ENCODE measurements around the gene RNF166. TPM values are rescaled to one million over a fixed set of nuclear protein-coding genes. Genes with fewer than 3 reads are reported as not detected.

The RNF166 gene
- total RNA-seq, 1 donor from 2014 or later = 50.6 TPM

DNA sequence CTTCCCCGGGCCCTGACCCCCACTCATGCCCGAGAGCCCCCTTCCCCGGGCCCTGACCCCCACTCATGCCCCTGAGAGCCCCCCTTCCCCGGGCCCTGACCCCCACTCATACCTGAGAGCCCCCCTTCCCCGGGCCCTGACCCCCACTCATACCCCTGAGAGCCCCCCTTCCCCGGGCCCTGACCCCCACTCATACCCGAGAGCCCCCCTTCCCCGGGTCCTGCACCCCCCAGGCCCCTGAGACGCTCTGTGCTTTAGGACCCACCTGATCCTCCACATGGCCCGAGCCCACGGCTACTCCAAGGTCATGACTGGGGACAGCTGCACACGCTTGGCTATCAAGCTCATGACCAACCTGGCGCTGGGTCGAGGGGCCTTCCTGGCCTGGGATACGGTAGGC is 6.8 kb upstream of the RNF166 start:
- no peaks in the 10 kb centered on the region for H3K27me3 ChIP-seq
- DNase-seq (no peak), ATAC-seq (no peak)
- no peak overlapping the region for H3K27ac ChIP-seq
- H3K36me3 ChIP-seq = peaks cover 47% of the 10 kb centered on the region
- no peaks in the 10 kb centered on the region for H3K4me1 ChIP-seq
- TF ChIP-seq, protein P1, sequence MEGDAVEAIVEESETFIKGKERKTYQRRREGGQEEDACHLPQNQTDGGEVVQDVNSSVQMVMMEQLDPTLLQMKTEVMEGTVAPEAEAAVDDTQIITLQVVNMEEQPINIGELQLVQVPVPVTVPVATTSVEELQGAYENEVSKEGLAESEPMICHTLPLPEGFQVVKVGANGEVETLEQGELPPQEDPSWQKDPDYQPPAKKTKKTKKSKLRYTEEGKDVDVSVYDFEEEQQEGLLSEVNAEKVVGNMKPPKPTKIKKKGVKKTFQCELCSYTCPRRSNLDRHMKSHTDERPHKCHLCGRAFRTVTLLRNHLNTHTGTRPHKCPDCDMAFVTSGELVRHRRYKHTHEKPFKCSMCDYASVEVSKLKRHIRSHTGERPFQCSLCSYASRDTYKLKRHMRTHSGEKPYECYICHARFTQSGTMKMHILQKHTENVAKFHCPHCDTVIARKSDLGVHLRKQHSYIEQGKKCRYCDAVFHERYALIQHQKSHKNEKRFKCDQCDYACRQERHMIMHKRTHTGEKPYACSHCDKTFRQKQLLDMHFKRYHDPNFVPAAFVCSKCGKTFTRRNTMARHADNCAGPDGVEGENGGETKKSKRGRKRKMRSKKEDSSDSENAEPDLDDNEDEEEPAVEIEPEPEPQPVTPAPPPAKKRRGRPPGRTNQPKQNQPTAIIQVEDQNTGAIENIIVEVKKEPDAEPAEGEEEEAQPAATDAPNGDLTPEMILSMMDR (IDR thresholded peaks at IDR 0.05) = no peak
- no peak overlapping the region for H3K4me3 ChIP-seq
- no peaks in the 10 kb centered on the region for H3K9me3 ChIP-seq
- intact Hi-C loops (cut with DNase I) = no loop called here

DNA sequence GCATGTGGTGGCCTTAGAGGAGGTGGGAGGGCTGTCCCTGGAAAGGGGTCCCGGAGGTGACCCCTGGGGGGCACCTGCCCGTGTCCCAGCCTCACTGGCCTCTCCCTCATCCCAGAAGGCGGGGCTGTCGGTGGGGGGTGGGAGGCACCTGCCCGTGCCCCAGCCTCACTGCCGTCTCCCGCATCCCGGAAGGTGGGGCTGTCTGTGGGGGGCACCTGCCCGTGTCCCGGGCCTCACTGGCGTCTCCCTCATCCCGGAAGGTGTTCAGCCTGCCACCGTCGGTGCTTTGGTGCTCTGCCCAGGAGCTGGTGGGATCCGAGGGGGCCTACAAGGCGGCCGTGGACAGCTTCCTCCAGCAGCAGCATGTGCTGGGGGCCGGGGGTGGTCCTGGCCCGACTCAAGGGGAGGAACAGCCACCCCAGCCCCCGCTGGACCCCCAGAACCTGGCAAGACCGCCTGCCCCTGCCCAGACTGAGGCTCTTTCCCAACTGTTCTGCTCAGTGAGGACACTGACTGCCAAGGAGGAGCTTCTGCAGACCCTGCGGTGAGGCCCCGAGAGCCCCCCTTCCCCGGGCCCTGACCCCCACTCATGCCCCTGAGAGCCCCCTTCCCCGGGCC is 6.3 kb upstream of the RNF166 start:
- H3K4me1 ChIP-seq = peaks cover 3% of the 10 kb centered on the region
- DNase-seq = no peak
- H3K9me3 ChIP-seq = no peaks in the 10 kb centered on the region
- ATAC-seq = no peak
- intact Hi-C loops (cut with DNase I) = no loop called here
- H3K4me3 ChIP-seq = no peak overlapping the region
- TF ChIP-seq, protein P1 (IDR thresholded peaks at IDR 0.05) = no peak
- no peak overlapping the region for H3K27ac ChIP-seq
- H3K27me3 ChIP-seq = no peaks in the 10 kb centered on the region
- H3K36me3 ChIP-seq = peaks cover 41% of the 10 kb centered on the region

DNA sequence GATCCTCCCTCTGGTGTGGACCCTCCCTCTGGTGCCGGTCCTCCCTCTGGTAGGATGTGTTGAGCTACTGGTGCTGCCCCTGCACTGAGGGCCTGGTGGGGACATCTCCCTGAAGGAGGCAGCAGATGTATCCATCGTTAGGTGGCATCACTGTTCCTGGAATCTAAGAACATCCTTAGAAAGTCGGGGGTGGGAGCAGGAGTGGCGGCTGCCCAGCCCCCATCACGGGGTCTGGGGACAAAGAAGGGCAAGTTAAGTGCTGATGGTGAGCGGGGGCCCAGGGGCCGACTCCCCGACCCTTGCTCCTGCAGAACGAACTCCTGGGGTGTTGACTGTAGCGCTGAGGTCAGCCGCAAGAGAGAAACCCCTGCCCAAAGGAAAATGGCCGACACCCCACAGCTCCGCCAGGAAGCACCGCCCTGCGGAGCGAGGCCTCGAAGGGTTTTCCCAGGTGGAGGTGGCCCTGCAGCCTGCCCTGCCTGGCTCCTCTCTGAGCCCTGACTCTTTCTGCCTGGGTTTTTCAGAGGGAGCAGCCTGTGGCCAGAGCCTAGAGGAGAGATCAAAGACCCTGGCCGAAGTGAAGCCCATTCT is 5.6 kb upstream of the RNF166 start:
- Histone ChIP-seq H3K4me3 (no peak overlapping the region), H3K4me1 (peaks cover 9% of the 10 kb centered on the region), H3K9me3 (no peaks in the 10 kb centered on the region), H3K27ac (no peak overlapping the region), H3K36me3 (peaks cover 34% of the 10 kb centered on the region), H3K27me3 (no peaks in the 10 kb centered on the region)
- no peak for DNase-seq
- TF ChIP-seq, protein P1 (IDR thresholded peaks at IDR 0.05) = no peak
- no peak for ATAC-seq
- intact Hi-C loops (cut with DNase I) = no loop called here

DNA sequence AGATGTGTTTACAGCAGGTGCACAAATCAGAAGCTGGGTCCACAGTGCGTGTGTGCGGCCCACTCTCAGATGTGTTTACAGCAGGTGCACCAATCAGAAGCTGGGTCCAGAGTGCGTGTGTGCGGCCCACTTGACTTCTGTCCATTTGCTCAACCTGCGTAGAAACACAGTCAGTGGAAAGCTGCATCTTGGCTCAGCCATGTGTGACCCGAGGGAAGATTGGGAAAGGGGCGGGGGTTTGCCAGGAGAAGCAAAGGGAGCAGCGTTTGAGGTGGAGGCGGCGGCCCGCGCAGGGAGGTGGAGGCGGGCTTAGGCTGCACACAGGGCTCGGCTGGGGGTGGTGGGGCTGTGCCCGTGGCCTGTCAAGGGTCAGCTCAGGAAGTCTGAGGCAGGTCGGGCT is 4.3 kb upstream of the RNF166 start:
- Histone ChIP-seq H3K27me3 (no peaks in the 10 kb centered on the region), H3K36me3 (peaks cover 22% of the 10 kb centered on the region), H3K27ac (no peak overlapping the region), H3K4me1 (peaks cover 12% of the 10 kb centered on the region), H3K9me3 (no peaks in the 10 kb centered on the region), H3K4me3 (no peak overlapping the region)
- TF ChIP-seq, protein P1 (IDR thresholded peaks at IDR 0.05) = no peak
- no peak for DNase-seq
- ATAC-seq = no peak
- intact Hi-C loops (cut with DNase I) = no loop called here

DNA sequence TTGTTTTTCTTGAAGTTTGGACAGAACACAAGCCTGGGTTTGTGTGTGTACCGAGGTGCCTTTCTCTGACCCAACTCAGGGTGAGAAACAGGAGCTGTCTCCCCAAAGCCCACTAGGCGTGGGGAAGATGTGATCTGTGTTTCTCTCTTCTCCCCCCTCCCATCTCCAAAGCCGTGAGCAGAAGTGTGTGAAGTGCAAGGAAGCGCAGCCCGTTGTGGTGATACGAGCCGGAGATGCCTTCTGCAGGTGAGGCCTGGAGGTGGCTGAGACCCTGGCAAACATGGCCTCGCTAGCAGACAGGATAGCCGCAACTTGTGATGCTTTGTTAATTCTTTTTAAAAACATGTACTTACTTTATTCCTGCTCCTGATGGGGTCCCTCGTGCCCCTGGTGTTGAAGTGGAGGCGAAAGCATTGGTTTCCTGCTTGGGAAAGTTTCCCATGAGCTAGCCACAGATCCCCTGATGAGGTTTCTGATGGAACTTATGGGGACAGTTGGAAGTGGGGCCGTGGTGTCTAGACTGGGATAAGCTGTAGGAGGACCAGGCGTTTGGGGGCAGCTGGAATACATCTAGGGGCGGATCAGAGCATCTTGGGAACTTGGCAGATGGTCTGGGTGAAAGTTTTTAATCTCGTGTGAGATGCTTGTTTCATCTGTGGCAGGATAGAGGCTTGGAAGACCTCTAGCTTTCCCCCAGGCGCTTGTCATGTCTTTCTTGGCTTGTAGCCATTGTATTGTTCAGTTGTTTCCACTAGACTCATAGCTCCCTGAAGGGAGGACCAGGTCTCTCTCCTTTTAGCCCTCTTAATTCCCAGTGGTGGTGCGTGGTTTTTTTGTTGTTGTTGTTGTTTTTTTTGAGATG is 988 bp upstream of the RNF166 start:
- DNase-seq (no peak), ATAC-seq (no peak)
- intact Hi-C loops (cut with DNase I) = no loop called here
- Histone ChIP-seq H3K36me3 (no peaks in the 10 kb centered on the region), H3K4me3 (peak overlapping the region; percentile 99), H3K4me1 (peaks cover 41% of the 10 kb centered on the region), H3K9me3 (no peaks in the 10 kb centered on the region), H3K27me3 (no peaks in the 10 kb centered on the region), H3K27ac (peak overlapping the region; percentile 84)
- TF ChIP-seq, protein P1 (IDR thresholded peaks at IDR 0.05) = no peak
